Hepatocyte (in vitro differentiated cells): ENCODE data around the gene KRTAP21-3.

Experiments used
- CTCF ChIP-seq: fragments of 200-600 bp; sonication (generic); IDR thresholded peaks from 2 replicates; pipeline ENCODE4 v1.5.1; 2016; ENCODE audit warnings: antibody characterized with exemption, mild to moderate bottlenecking; ENCODE audit not compliant: poor library complexity
- EZH2 ChIP-seq: fragments of 200-600 bp; sonication (generic); IDR thresholded peaks from 2 replicates; pipeline ENCODE4 v1.6.1; 2016; ENCODE audit warnings: antibody characterized with exemption, mild to moderate bottlenecking, borderline replicate concordance
- EZH2phosphoT487 ChIP-seq: fragments of 200-600 bp; sonication (generic); IDR thresholded peaks from one replicate; pipeline ENCODE4 v1.6.1; 2018; ENCODE audit warnings: antibody characterized with exemption, mild to moderate bottlenecking, low read depth, moderate library complexity; ENCODE audit not compliant: unreplicated experiment, severe bottlenecking

- TF ChIP-seq EZH2, result no peak
- TF ChIP-seq CTCF, result no peak
- no peak for TF ChIP-seq EZH2phosphoT487
Measured at GRCh38 chr21:30740462-30740861, 21.9 kb upstream of the KRTAP21-3 start.
